HG03097 (cell line): Measurements from ENCODE around the gene NOVA2.

Source experiments
- ATAC-seq: cut with Tn5 transposase; IDR thresholded peaks from one replicate; pipeline ENCODE4 v1.9.1; 2021; ENCODE audit not compliant: unreplicated experiment, low FRiP score

NOVA2 gene

DNA sequence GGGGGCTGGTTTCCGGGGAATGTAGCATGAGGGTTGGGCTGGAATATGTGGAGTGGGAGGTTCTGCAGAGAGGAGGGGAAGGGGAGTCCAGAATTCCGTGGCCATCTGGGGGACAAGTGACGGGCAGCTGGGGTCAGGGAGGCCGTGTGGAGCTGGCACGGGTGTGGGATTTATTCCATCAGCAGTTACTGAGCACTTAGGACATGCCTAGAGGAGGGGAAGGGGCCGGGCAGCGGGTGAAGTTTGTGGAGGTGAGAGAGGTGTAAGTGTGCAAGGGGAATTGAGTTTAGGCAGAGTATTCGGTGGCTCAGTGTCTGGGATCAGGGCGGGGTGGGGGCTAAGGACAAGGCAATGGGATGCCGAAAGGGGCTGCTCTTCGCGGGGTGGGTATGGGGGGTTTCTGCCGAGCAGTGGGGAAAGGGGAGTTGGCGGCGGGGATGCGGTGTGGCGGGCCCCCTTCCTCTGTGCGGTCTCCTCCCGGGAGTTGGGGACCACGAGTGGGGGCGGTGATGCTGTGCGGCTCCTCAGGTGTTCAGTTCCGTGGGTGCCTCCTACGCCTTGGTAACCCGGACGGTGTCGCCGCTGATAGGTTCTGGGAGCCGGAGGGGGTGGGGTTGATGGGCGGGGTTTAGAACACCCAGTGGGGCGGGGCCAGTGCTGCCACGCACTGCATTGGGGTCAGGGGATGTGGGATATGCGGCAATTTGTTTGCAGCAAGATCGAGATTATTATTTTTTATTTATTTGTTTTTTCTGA lies 27.0 kb upstream of the NOVA2 start:
- ATAC-seq = no peak

- ATAC-seq = no peak
Observed at GRCh38 chr19:45999653-46000121, 26.0 kb upstream of the NOVA2 start.

DNA sequence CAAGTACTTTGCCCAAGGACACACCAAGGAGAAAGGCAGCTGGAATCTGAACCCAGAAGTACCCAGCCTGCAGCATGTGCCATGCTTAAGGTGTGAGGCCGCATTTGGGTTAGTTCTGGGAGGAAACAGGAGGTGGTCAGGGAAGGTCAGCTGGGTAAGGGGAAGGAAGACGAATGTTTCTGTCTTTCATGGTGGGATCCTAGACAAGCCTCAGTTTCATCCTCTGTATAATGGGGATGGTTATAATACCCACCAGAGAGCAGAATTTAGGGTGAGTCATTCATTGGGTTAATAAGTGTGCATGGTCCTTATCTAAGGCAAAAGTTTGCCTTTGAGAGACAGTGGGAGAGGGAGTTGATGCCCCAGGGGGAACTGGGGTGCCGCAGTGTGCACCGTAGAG lies 25.2 kb upstream of the NOVA2 start:
- ATAC-seq = no peak

- ATAC-seq = no peak
Observed at GRCh38 chr19:45996933-45997332, 23.3 kb upstream of the NOVA2 start.

DNA sequence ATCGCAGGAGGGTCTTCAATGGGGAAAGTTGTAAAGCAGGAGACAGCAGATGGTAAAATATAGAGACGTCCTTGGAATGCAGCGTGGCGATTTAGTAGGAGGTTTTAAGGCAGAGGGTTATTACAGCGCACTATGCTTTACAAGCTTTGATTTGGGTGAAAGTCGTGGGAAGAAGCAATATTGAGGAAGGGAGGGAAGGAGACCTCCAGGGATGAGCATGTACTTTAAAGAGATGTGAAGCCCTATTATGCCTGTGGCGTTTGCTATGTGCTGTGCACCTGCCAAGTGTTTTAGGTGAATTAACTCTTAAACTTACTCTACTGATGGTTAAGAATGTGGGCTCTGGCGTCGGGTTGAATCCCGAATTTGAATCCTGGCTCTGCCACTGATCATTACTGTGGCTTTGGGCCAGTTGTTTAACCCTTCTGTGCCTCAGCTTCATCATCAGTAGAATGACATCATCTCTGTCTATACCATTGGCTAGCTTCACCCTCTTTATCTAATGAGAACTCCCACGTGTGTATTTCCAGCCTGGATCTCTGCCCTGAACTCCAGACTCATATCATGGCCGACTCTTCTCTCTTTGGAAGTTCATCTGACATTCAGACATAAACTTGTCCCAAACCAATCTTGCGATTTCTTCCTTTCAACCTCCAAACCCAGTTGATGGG lies 22.2 kb upstream of the NOVA2 start:
- no peak for ATAC-seq

GRCh38 chr19:45994998-45995714 lies 21.5 kb upstream of the NOVA2 start, which contains the start of gene CCDC61:
Gene CCDC61 (plus strand): TSS chr19:45995467. CDS start chr19:46003019, 7,552 bp downstream.
- ATAC-seq = peak; percentile 93

GRCh38 chr19:45994456-45994997 lies 20.9 kb upstream of the NOVA2 start:
- no peak for ATAC-seq

- ATAC-seq = no peak
Observed at GRCh38 chr19:45990113-45990728, 16.6 kb upstream of the NOVA2 start.

- ATAC-seq = no peak
Observed at GRCh38 chr19:45985321-45985720, 11.7 kb upstream of the NOVA2 start.

DNA sequence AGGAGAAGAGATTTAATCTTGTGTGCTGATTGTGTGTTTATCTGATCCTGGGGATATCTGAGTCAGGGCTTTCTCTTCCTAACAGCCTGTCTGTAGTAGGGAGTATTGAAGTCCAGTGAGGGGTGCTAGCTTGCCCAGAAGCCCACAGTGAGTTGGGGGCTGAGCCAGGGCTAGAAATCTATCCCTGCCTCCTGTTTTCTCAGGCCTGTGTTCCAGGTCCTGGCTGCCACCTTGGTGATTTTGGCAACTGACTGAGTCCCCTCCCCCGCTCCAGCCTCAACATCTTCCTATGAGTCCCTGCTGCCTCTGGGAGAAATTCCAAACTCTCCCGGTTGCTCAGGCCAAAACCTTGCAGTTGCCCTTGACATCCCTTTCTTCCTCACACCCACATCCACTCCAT lies 7.7 kb upstream of the NOVA2 start:
- ATAC-seq = no peak

DNA sequence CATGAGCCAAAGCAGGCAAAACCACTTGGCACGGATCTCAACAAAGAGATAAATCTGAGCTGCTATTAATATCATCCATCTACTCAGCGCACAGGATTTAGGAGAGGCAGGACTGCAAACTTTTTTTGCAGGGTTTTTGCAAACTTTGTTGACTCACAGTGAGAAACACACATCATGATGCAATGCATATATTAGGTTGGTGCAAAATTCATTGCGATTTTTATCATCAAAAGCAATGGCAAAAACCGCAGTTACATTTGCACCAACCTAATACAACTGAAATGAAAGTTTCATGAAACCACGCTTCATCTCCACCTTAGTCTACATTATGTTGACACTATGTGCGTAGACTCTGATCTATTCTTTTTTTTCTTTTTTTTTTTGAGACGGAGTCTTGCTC lies 4.5 kb upstream of the NOVA2 start:
- ATAC-seq = no peak

DNA sequence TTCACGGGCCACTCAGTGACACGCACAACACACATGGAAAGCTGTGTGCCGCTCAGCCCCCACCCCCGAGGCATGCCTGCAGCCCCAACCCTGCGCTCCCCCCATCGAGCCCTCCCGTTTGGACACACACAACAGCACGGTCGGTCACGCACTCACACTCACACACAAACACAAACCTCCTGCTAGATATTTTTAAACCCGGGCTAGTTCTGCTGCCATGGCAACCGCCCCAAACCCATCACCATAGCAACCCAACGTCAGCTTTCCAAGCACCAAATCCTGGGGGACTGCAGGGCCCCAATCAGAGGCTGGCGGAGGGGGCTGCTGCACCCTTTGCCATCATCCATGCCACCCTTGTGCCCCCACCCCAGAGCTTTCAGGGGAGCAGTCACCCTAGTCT lies 2.5 kb upstream of the NOVA2 start:
- ATAC-seq = no peak

DNA sequence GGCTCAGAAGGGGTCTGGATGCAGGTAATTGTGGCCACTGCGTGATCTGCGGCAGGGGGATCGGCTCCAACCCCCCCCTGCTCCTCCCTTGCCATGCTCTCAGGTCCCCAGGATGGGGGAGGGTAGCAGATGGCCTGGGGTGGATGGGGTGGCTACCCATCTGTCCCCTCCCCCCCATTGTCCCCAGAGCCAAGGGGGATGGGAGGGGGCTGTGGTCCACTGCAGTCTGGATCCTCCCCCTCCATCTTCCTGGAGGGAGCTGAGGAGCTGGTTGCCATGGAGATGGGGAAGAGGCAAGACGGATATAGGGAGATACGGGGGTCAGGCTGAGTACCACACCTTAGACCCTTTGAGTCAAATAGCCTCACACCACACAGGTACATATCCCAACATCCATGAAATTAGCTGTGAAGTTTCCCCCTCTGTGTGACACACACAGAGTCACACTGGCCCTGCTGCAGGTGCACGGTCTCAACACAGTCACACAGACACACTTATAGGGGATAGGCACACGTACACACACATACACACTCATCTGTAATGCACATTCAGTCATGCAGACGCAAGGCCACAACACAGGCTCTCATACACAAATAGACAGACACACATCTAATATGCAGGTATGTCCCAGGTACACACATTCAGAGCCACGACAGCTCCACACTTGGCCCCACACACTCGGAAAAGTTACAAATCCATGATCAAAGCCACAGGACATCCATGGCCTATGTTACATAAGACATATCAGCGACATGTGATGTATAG lies 1.8 kb upstream of the NOVA2 start:
- ATAC-seq = no peak

- ATAC-seq = no peak
Observed at GRCh38 chr19:45972947-45973540, 621 bp downstream of the NOVA2 start.

GRCh38 chr19:45972081-45972946 lies 1.4 kb downstream of the NOVA2 start:
- ATAC-seq = no peak

GRCh38 chr19:45971260-45971902 lies 2.3 kb downstream of the NOVA2 start:
- ATAC-seq = no peak

GRCh38 chr19:45969676-45970075 lies 4.0 kb downstream of the NOVA2 start:
- ATAC-seq = no peak

- ATAC-seq = no peak
Observed at GRCh38 chr19:45968626-45969025, 5.0 kb downstream of the NOVA2 start.
